Stimulated activated naive CD8-positive, alpha-beta T cell treated with anti-CD3 and anti-CD28 coated beads, Interleukin-15, Interleukin-2, amounts not matched to agents 100 U/mL and 50 U/mL, for 24 hours (primary cell): ENCODE measurements around the gene BCKDHB.
A peak's percentile ranks its signal among the peaks of the same experiment; 100 is the strongest.

Experiments used
- ATAC-seq: fragments of 150-1000 bp; cut with Tn5 transposase; one replicate; pipeline ENCODE4 v1.10.0; 2021
- DNase-seq: peaks from one replicate; pipeline ENCODE4 v3.0.0; 2021

Gene BCKDHB

GRCh38 chr6:80331974-80332373, 225.5 kb downstream of the BCKDHB start:
- DNase-seq, result no peak

GRCh38 chr6:80333342-80333741, 226.9 kb downstream of the BCKDHB start:
- ATAC-seq (no peak), DNase-seq (no peak)

More at GRCh38 chr6:80331974-80332373, 225.5 kb downstream of the BCKDHB start:
- no peak for ATAC-seq

- DNase-seq (no peak), ATAC-seq (no peak)
Observed at GRCh38 chr6:80335121-80335531, 228.7 kb downstream of the BCKDHB start.

- no peak for ATAC-seq
- no peak for DNase-seq
Observed at GRCh38 chr6:80336911-80337310, 230.4 kb downstream of the BCKDHB start.

GRCh38 chr6:80338201-80338836, 231.8 kb downstream of the BCKDHB start:
- peak; percentile 55 for ATAC-seq
- DNase-seq, result peak; percentile 86

- ATAC-seq, result no peak
- no peak for DNase-seq
Observed at GRCh38 chr6:80339421-80339820, 232.9 kb downstream of the BCKDHB start.

GRCh38 chr6:80340280-80340679, 233.8 kb downstream of the BCKDHB start:
- no peak for ATAC-seq
- DNase-seq, result no peak

GRCh38 chr6:80340686-80341085, 234.2 kb downstream of the BCKDHB start:
- ATAC-seq (no peak), DNase-seq (no peak)

- ATAC-seq (no peak), DNase-seq (no peak)
Observed at GRCh38 chr6:80341330-80341729, 234.9 kb downstream of the BCKDHB start.

GRCh38 chr6:80343511-80343910, 237.0 kb downstream of the BCKDHB start:
- DNase-seq (no peak), ATAC-seq (no peak)

- ATAC-seq (no peak), DNase-seq (no peak)
Observed at GRCh38 chr6:80347101-80347500, 240.6 kb downstream of the BCKDHB start.

- no peak for ATAC-seq
- no peak for DNase-seq
Observed at GRCh38 chr6:80348263-80348662, 241.8 kb downstream of the BCKDHB start.

GRCh38 chr6:80356000-80356399, 249.5 kb downstream of the BCKDHB start:
- no peak for DNase-seq
- ATAC-seq, result no peak

GRCh38 chr6:80356545-80356944, 250.1 kb downstream of the BCKDHB start:
- DNase-seq (no peak), ATAC-seq (no peak)

GRCh38 chr6:80357081-80357480, 250.6 kb downstream of the BCKDHB start:
- no peak for DNase-seq
- no peak for ATAC-seq

GRCh38 chr6:80357674-80358073, 251.2 kb downstream of the BCKDHB start:
- no peak for ATAC-seq
- no peak for DNase-seq

GRCh38 chr6:80363501-80364122, 257.1 kb downstream of the BCKDHB start:
- ATAC-seq (no peak), DNase-seq (no peak)

GRCh38 chr6:80364149-80364548, 257.7 kb downstream of the BCKDHB start:
- no peak for DNase-seq
- no peak for ATAC-seq

GRCh38 chr6:80366051-80366450, 259.6 kb downstream of the BCKDHB start:
- ATAC-seq (no peak), DNase-seq (no peak)

- DNase-seq, result no peak
- ATAC-seq, result no peak
Observed at GRCh38 chr6:80366714-80367113, 260.2 kb downstream of the BCKDHB start.

- no peak for DNase-seq
- ATAC-seq, result no peak
Observed at GRCh38 chr6:80376411-80376810, 269.9 kb downstream of the BCKDHB start.

GRCh38 chr6:80380566-80380965, 274.1 kb downstream of the BCKDHB start:
- no peak for ATAC-seq
- DNase-seq, result no peak

GRCh38 chr6:80382811-80383210, 276.3 kb downstream of the BCKDHB start:
- DNase-seq (no peak), ATAC-seq (no peak)

GRCh38 chr6:80388507-80388906, 282.0 kb downstream of the BCKDHB start:
- ATAC-seq (no peak), DNase-seq (no peak)
